HG02870 (cell line): ENCODE measurements around the gene B4GAT1.
A peak's percentile ranks its signal among the peaks of the same experiment; 100 is the strongest.
"Not testable (repeated sequence)": the region's sequence is repeated elsewhere in the genome, so short reads cannot be mapped to it uniquely, and the experiment has no call there.

Source experiments
- ATAC-seq: cut with Tn5 transposase; IDR thresholded peaks from one replicate; pipeline ENCODE4 v1.9.1; 2021; ENCODE audit warnings: mild to moderate bottlenecking, moderate library complexity; ENCODE audit not compliant: unreplicated experiment

The B4GAT1 gene

DNA sequence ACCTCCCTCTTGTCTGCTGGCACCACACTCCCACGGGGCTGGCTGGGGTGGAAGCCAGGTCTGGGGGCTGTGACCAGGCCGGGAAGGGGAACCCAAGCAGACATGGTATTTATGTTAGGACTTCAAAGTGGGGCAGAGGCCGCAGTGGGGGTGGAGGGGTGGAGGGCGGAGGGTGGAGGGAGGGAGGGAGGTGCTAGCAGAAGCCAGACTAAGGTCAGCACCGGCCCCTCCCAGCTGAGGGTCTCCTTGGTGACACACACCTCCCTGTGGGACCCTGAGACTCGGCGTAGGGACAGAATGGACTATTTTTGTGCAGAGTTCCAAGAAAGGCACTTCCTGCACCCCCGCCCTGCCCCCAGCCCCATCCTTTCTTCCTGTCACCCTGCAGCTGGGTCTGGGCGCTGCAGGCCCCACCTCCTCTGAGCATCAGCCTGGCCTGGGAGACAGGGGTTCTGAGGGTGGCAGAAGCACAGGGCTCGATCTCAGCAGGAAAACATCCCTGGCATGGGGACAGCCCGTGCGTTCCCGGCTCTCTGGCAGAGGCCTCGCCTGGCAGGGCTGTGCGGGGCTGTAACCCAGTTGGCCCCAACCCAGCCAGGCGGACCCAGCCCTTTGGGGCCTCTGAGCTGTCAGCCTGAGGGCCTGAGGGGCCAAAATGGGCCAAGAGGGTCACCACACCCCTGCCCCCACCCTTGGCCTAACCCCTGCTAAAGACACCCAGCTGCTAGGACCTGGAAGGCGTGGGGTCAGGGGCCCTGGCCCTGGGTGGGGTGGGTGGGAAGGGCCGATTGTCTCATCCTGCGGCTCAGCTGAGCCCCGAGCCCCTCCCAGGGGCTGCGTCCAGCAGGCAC lies 20.9 kb downstream of the B4GAT1 start:
- no peak for ATAC-seq

DNA sequence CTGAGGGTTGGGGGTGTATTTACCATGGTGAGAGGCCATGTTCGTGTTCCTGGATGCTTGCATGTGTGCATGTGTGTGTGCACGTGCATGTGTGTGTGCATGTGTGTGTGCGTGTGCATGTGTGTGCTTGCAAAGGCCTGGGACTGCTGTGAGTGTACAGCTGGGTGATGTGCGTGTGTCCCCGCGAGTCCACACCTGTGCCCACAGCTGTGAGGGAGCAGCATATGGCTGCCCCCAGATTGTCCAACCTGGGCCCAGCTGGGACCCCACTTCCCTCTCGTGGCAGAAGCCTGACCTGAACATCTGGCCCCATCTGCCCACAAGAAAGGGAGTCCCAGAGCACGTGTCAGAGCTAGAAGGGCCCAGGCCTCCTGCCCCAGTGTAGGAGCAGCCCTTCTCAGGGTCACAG lies 22.2 kb downstream of the B4GAT1 start:
- ATAC-seq = no peak

DNA sequence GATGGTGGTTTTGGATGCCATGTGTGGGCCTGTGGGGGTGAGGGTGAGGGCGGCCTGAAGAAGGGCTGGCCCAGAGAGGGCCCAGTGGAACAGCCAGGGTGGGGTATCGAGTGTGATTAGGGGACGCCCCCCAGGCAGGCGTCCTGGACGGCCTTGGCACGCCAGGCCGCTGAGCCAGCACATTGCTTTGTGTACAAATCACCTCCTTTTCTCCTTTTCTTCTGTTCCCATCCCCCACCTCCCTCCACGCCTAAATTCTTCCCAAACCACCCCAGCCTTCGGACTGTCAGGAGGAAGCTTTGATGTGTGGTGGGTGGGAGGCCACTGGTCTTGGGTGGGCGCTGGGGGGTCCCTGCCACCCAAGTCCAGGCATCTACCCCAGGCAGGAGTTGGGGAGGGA lies 22.8 kb downstream of the B4GAT1 start:
- ATAC-seq = no peak

DNA sequence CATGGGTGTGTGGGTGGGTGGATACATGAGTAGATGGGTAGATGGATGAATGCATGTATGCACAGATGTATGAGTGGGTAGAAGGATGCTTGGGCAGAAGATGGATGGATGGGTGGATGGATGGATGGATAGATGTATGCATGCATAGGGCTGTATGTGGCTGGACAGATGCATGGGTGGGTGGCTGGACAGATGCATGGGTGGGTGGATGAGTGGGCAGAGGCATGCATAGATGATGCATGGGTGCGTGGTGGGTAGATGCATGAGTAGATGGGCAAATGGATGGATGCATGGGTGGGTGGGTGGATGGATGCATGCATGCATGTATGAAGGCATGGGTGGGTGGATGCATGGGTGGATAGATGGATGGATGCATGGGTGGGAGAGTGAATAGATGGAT lies 23.7 kb downstream of the B4GAT1 start:
- no peak for ATAC-seq

GRCh38 chr11:66322732-66323427 lies 24.5 kb downstream of the B4GAT1 start:
- ATAC-seq = no peak

GRCh38 chr11:66321606-66322005 lies 25.8 kb downstream of the B4GAT1 start:
- no peak for ATAC-seq

DNA sequence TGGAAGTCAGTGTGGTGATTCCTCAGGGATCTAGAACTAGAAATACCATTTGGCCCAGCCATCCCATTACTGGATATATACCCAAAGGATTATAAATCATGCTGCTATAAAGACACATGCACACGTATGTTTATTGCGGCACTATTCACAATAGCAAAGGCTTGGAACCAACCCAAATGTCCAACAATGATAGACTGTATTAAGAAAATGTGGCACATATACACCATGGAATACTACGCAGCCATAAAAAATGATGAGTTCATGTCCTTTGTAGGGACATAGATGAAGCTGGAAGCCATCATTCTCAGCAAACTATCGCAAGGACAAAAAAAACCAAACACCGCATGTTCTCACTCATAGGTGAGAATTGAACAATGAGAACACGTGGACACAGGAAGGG lies 26.7 kb downstream of the B4GAT1 start:
- not testable (repeated sequence) for ATAC-seq

GRCh38 chr11:66320289-66320688 lies 27.1 kb downstream of the B4GAT1 start:
- ATAC-seq = not testable (repeated sequence)

DNA sequence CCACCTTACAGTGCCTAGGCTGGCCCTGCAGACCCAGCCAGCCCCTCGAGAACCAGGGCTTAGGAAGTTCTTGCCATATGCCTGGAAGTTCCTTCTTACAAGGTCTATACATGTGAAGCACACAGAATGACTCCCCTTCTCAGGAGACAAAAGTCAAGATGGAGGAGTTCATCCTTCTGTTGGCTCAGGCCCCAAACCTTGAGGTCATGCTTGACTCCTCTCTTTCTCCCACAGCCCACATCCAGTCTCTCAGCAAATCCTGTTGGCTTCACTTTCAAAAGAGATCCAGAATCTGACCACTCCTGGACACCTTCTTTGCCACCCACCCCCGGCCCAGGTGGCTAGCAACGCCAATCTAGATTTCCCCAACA lies 28.8 kb downstream of the B4GAT1 start:
- no peak for ATAC-seq

DNA sequence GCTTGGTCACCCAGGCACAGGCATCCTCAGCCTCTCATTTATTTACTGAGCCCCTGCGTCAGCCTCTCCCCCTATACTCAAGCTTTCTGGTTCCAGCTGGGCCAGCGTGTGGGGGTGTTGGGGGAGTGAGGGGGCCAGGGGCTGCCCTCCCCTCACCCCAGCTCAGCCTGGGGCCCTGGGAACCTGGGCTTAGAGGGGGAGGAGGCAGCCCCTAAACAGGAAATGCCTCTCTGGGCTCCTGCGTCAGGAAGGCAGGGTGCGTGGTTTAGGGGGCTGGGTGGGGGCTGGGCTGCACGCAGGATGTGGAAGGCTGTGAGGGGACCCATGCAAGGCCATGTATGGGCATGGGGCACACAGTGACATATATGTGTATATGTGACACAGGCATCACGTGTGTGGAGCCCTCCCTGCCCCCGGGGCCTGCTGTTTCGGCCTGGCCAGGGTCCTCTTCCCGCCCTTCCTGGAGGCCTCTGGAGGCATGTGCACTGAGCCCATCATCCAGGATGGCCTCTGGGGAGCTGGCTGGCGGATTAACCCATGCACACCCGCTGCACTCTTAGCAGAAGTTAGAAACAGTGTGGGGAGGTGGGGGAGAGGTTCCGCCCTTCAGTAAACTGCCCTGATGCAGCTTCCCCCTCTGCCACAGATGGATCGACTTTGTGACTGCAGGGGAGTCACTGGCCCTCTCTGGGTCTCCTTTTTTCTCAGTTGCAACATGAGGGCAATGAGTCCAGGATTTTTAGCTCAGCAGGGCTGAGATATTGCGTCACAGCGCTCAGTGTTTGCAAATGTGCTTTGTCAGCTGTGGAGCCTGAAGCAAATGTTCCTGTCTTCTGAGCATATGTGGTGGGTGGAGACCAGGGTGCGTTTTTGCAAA lies 29.5 kb downstream of the B4GAT1 start:
- no peak for ATAC-seq

- no peak for ATAC-seq
Measured at GRCh38 chr11:66317322-66317722, 30.1 kb downstream of the B4GAT1 start.

GRCh38 chr11:66316849-66317251 lies 30.6 kb downstream of the B4GAT1 start, which contains the start of gene CD248:
TSS of gene CD248 (minus strand) at chr11:66317044. CDS start at chr11:66317027, 17 bp downstream.
- ATAC-seq = no peak

GRCh38 chr11:66315921-66316811 lies 31.3 kb downstream of the B4GAT1 start:
- no peak for ATAC-seq

- no peak for ATAC-seq
Measured at GRCh38 chr11:66315498-66315885, 31.9 kb downstream of the B4GAT1 start.

GRCh38 chr11:66314561-66315497 lies 32.6 kb downstream of the B4GAT1 start:
- ATAC-seq = no peak

DNA sequence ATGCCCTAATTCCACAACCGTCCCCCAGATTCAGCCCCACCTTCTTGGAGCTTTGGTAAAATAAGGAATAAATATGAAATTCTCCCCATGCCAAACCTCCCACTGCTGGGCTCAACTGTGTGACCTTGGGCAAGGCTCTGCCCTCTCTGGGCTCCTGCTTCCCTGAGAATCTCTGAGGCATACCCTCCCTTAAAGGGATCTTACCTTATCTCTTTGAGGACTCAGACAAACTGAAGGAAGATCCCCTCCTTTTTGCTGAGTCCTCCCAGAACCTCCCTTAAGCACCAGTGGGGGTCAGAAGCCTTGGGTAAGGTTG lies 33.3 kb downstream of the B4GAT1 start:
- no peak for ATAC-seq

- no peak for ATAC-seq
Measured at GRCh38 chr11:66313321-66314185, 33.9 kb downstream of the B4GAT1 start.

DNA sequence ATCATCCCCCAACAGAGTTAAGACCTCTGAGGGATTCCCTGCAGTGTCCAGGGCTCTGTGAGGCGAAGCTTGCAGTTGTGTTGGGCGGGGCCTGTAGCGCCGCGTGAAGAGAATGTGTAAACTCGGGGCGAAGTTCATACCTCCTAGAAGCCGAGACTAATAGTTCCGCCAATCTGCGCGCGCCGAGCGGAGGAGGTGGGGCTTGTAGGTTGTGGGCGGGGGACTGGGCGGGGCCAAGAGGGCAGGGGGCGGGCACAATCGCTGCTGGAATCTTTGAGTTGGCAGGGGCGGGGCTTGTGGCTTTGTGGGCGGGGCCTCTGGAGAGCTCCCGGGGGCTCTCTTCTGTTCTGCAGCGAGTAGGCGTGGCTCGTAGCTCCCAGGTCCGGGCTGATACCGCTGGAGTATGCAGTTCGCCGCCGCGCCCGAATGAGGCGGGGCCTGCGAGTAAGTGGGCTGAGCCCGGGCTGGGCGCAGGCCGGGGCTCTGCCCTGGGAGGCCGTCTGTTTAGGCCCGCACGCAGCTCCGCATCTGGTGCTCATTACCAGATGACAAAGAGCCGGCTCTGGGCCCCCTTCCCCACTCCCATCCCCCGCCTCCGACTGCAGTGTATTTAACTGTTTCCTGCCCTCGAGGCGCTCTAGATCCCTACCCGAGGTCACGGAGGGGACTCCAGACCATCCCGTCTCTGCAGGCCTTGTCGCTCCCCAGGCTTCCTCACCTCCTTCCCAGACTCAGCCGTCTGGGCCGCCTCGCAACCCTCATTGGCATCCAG lies 34.7 kb downstream of the B4GAT1 start:
- peak; percentile 60 for ATAC-seq
